ENCODE measurements around the gene TXNDC8.
"Not testable (repeated sequence)": the region's sequence is repeated elsewhere in the genome, so short reads cannot be mapped to it uniquely, and the experiment has no call there.

Gene TXNDC8
- total RNA-seq: 0 to 0.11 (median 0) reads per million in 9 experiments

DNA sequence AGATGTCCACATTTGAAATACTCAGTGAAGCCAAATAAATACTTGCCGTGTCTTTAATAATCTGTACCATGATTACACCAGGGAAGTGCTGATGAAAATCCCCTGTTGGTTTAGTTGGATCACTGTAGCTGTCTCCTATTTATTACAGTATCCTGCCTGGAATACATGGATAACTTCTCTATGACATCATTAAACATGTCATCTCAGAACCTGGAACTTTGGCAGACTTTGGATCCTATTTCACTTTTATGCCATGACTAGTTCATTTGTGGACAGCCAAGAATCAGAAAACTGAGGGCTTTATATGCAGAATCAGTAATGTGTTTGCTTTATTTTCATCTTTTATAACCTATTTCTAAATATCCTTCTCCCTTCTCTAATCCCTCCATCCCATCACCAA lies at the start of gene TXNDC8:
Gene TXNDC8 (minus strand): TSS at position 137 of the 400 bp plus-strand sequence.
- DNase-seq (no peak), ATAC-seq (replicated peaks) (no peak)

DNA sequence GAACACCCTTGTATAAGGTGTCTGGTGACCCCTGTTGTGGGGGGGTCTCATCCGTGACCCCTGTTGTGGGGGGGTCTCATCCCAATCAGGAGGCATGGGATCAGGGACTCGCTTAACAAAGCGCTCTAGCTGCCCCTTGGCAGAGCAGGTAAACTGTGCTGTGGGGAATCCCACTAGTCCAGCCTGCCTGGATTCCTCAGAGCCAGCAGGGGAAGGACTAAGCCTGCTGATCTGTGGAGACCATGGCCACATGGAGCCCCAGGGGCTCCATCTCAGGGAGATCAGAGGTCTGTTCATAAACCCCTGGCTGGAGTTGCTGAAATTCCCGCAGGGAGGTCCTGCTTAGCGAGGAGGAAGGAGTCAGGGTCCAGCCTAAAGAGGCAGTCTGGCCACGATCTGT lies 45.8 kb upstream of the TXNDC8 start:
- ATAC-seq (replicated peaks): no peak
- no peaks in the 10 kb centered on the region for H3K27me3 Mint-ChIP-seq
- no peaks in the 10 kb centered on the region for H3K36me3 Mint-ChIP-seq (ENCODE audit: insufficient read depth)
- no peak overlapping the region for H3K27ac Mint-ChIP-seq
- no peak overlapping the region for H3K4me3 Mint-ChIP-seq
- no peaks in the 10 kb centered on the region for H3K4me1 Mint-ChIP-seq (ENCODE audit: low read depth in 2 of 2)
- no peaks in the 10 kb centered on the region for H3K9me3 Mint-ChIP-seq
- no peak for DNase-seq

More for the DNA sequence above, at the start of gene TXNDC8:
- no peaks in the 10 kb centered on the region for H3K9me3 Mint-ChIP-seq
- no peaks in the 10 kb centered on the region for H3K4me1 Mint-ChIP-seq (ENCODE audit: low read depth in 2 of 2)
- H3K36me3 Mint-ChIP-seq (ENCODE audit: insufficient read depth): no peaks in the 10 kb centered on the region
- no peak within 1 kb of the TSS for H3K27ac Mint-ChIP-seq
- peaks cover 11 to 14% of the 10 kb centered on the region in 2 donors for H3K27me3 Mint-ChIP-seq
- no peak within 1 kb of the TSS for H3K4me3 Mint-ChIP-seq

GRCh38 chr9:110382731-110383130 lies 45.1 kb upstream of the TXNDC8 start:
- H3K9me3 Mint-ChIP-seq: peaks cover 0 to 2% of the 10 kb centered on the region in 2 donors
- DNase-seq: no peak
- no peak for ATAC-seq (replicated peaks)
- no peak overlapping the region for H3K27ac Mint-ChIP-seq
- H3K27me3 Mint-ChIP-seq: no peaks in the 10 kb centered on the region
- H3K36me3 Mint-ChIP-seq (ENCODE audit: insufficient read depth): no peaks in the 10 kb centered on the region
- no peaks in the 10 kb centered on the region for H3K4me1 Mint-ChIP-seq (ENCODE audit: low read depth in 2 of 2)
- H3K4me3 Mint-ChIP-seq: no peak overlapping the region

GRCh38 chr9:110371411-110372007 lies 33.8 kb upstream of the TXNDC8 start:
- no peak overlapping the region for H3K27ac Mint-ChIP-seq
- ATAC-seq (replicated peaks): no peak
- H3K9me3 Mint-ChIP-seq: no peaks in the 10 kb centered on the region
- no peaks in the 10 kb centered on the region for H3K27me3 Mint-ChIP-seq
- H3K4me3 Mint-ChIP-seq: no peak overlapping the region
- no peaks in the 10 kb centered on the region for H3K36me3 Mint-ChIP-seq (ENCODE audit: insufficient read depth)
- no peak for DNase-seq
- H3K4me1 Mint-ChIP-seq (ENCODE audit: low read depth in 2 of 2): no peaks in the 10 kb centered on the region

DNA sequence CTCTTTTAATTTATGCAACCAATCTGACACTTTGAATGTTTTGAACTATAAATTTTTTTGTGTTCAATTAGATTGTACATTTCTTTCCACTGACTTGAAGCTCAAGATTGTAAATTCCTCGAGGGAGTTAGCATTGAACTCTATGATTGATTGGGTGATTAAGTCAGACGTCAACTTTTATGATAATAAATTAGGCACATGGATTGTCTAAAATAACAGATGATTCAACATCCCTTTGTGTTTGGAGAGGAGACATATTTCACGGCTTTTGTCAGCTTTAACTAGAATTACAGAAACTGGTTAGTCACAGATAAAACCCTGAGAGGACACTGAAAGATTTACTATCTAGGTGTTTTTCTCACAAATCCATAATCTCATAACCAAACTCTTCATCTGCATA lies 32.7 kb upstream of the TXNDC8 start:
- DNase-seq (no peak), ATAC-seq (replicated peaks) (no peak)
- Mint-ChIP-seq H3K4me3 (no peak overlapping the region), H3K27ac (no peak overlapping the region), H3K4me1 (ENCODE audit: low read depth in 2 of 2) (no peaks in the 10 kb centered on the region), H3K36me3 (ENCODE audit: insufficient read depth) (no peaks in the 10 kb centered on the region), H3K9me3 (no peaks in the 10 kb centered on the region), H3K27me3 (no peaks in the 10 kb centered on the region)

GRCh38 chr9:110364451-110364850 lies 26.8 kb upstream of the TXNDC8 start:
- H3K27ac Mint-ChIP-seq: no peak overlapping the region
- no peak for ATAC-seq (replicated peaks)
- DNase-seq: no peak
- no peaks in the 10 kb centered on the region for H3K9me3 Mint-ChIP-seq
- H3K4me1 Mint-ChIP-seq (ENCODE audit: low read depth in 2 of 2): no peaks in the 10 kb centered on the region
- H3K36me3 Mint-ChIP-seq (ENCODE audit: insufficient read depth): no peaks in the 10 kb centered on the region
- no peaks in the 10 kb centered on the region for H3K27me3 Mint-ChIP-seq
- no peak overlapping the region for H3K4me3 Mint-ChIP-seq

GRCh38 chr9:110358992-110359391 lies 21.3 kb upstream of the TXNDC8 start:
- DNase-seq; H3K27ac Mint-ChIP-seq; H3K9me3 Mint-ChIP-seq; H3K36me3 Mint-ChIP-seq (ENCODE audit: insufficient read depth); H3K27me3 Mint-ChIP-seq; H3K4me3 Mint-ChIP-seq; H3K4me1 Mint-ChIP-seq (ENCODE audit: low read depth in 2 of 2); ATAC-seq (replicated peaks): not testable (repeated sequence)

GRCh38 chr9:110357505-110357904 lies 19.8 kb upstream of the TXNDC8 start:
- no peak for DNase-seq
- H3K27ac Mint-ChIP-seq: no peak overlapping the region
- no peaks in the 10 kb centered on the region for H3K27me3 Mint-ChIP-seq
- no peaks in the 10 kb centered on the region for H3K36me3 Mint-ChIP-seq (ENCODE audit: insufficient read depth)
- no peak for ATAC-seq (replicated peaks)
- no peaks in the 10 kb centered on the region for H3K4me1 Mint-ChIP-seq (ENCODE audit: low read depth in 2 of 2)
- no peak overlapping the region for H3K4me3 Mint-ChIP-seq
- H3K9me3 Mint-ChIP-seq: no peaks in the 10 kb centered on the region

DNA sequence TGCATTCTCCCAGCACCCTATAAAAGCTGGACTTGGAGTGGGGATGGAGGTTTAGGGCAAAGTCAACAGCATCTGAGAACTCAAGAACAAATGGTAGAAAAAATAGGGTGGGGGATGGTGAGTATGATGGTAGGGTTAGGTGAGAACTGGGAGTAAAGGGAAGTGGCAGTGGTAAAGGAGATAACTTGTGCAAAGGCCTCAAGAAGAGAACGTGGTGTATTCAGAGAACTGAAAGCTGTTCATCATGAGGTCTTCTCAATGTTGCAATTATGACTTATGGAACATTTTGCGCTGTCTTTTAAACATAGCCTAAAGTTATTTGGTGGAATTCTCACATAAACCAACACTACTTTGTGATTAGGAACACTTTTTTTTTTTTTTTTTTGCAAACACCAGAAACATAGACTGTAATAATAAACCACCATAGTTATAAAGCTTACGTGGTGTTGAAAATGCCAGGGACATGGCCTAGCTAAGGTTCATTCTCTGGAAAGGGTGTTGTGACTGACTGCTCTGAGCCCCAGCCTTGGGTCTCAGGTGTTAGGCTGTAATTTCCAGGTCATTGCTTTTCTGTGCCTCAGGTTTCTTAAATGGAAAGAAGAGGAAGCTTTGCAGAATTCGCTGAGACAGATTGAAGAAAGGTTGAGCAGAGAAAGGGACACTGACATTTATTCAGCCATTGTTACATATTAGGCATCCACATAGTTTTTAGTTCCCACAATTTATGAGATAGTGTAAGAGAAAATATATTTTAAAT lies 19.2 kb upstream of the TXNDC8 start:
- Mint-ChIP-seq H3K27ac (no peak overlapping the region), H3K36me3 (ENCODE audit: insufficient read depth) (no peaks in the 10 kb centered on the region), H3K9me3 (no peaks in the 10 kb centered on the region), H3K27me3 (no peaks in the 10 kb centered on the region), H3K4me3 (no peak overlapping the region), H3K4me1 (ENCODE audit: low read depth in 2 of 2) (no peaks in the 10 kb centered on the region)
- no peak for ATAC-seq (replicated peaks)
- no peak for DNase-seq

GRCh38 chr9:110355911-110356310 lies 18.2 kb upstream of the TXNDC8 start:
- H3K4me1 Mint-ChIP-seq (ENCODE audit: low read depth in 2 of 2): no peaks in the 10 kb centered on the region
- no peaks in the 10 kb centered on the region for H3K36me3 Mint-ChIP-seq (ENCODE audit: insufficient read depth)
- DNase-seq (no peak), ATAC-seq (replicated peaks) (no peak)
- no peak overlapping the region for H3K27ac Mint-ChIP-seq
- no peak overlapping the region for H3K4me3 Mint-ChIP-seq
- H3K27me3 Mint-ChIP-seq: no peaks in the 10 kb centered on the region
- H3K9me3 Mint-ChIP-seq: no peaks in the 10 kb centered on the region

DNA sequence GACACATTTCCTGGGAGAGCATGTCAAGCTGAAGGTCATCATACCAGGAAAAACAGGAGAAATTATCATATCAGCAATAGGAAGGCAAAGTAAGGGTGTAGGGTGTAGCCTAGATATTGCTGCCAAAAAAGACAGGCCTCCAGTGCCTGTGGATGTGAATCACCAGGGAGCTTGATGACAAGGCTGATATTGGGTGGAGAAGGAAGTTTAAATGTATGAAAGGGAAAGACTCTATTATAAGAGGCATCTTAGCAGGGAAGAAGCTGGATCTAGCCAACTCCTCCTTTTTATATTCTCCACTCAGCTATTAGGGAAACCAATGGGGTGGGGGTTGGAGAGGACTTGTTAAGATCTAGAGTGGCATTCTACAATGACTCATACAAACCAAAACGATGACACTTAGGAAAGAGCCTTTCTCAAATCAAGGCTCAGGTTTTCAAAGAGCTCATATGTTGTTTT lies 13.4 kb upstream of the TXNDC8 start:
- ATAC-seq (replicated peaks) (no peak), DNase-seq (no peak)
- no peaks in the 10 kb centered on the region for H3K9me3 Mint-ChIP-seq
- H3K4me1 Mint-ChIP-seq (ENCODE audit: low read depth in 2 of 2): no peaks in the 10 kb centered on the region
- H3K36me3 Mint-ChIP-seq (ENCODE audit: insufficient read depth): no peaks in the 10 kb centered on the region
- H3K27ac Mint-ChIP-seq: no peak overlapping the region
- no peaks in the 10 kb centered on the region for H3K27me3 Mint-ChIP-seq
- H3K4me3 Mint-ChIP-seq: no peak overlapping the region

DNA sequence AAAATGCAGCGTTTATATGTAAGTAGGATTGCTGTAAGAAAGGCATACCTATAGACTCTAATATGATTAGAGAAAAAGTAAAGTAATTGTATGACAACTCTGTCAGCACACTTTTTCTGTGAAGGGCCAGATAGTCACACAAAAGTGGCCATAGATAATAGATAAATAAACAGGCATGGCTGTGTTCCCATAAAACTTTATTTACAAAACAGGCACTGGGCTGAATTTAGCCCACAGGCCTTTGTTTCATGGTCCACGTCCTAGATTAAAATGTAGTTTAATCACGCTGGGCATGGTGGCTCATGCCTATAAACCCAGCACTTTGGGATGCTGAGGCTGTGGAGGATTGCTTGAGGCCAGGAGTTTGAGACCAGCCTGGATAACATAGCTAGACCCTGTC lies 8.7 kb upstream of the TXNDC8 start:
- Mint-ChIP-seq H3K36me3 (ENCODE audit: insufficient read depth) (no peaks in the 10 kb centered on the region), H3K27ac (no peak overlapping the region), H3K4me3 (no peak overlapping the region), H3K4me1 (ENCODE audit: low read depth in 2 of 2) (no peaks in the 10 kb centered on the region), H3K27me3 (no peaks in the 10 kb centered on the region), H3K9me3 (no peaks in the 10 kb centered on the region)
- DNase-seq: no peak
- ATAC-seq (replicated peaks): no peak

- no peak for ATAC-seq (replicated peaks)
- no peaks in the 10 kb centered on the region for H3K9me3 Mint-ChIP-seq
- H3K4me1 Mint-ChIP-seq (ENCODE audit: low read depth in 2 of 2): no peaks in the 10 kb centered on the region
- no peak overlapping the region for H3K27ac Mint-ChIP-seq
- H3K27me3 Mint-ChIP-seq: no peaks in the 10 kb centered on the region
- no peak for DNase-seq
- no peaks in the 10 kb centered on the region for H3K36me3 Mint-ChIP-seq (ENCODE audit: insufficient read depth)
- no peak overlapping the region for H3K4me3 Mint-ChIP-seq
Measured at GRCh38 chr9:110344821-110345220, 7.2 kb upstream of the TXNDC8 start.

- Mint-ChIP-seq H3K36me3 (ENCODE audit: insufficient read depth) (no peaks in the 10 kb centered on the region), H3K27me3 (no peaks in the 10 kb centered on the region), H3K4me1 (ENCODE audit: low read depth in 2 of 2) (no peaks in the 10 kb centered on the region), H3K27ac (no peak overlapping the region), H3K4me3 (no peak overlapping the region), H3K9me3 (no peaks in the 10 kb centered on the region)
- DNase-seq (no peak), ATAC-seq (replicated peaks) (no peak)
Measured at GRCh38 chr9:110343551-110343950, 5.9 kb upstream of the TXNDC8 start.
